GM12878 (cell line): Measurements from ENCODE around the gene GABBR2. TPM values are rescaled to one million over a fixed set of nuclear protein-coding genes. Genes with fewer than 3 reads are reported as not detected.

ENCODE experiments used
- ATAC-seq: fragments of 200-7000 bp; cut with Tn5 transposase; 3 replicates; pipeline ENCODE4 v1.9.1; 2020; ENCODE audit warnings: mild to moderate bottlenecking, moderate library complexity
- BruUV-seq: library from RNA; stranded (reverse); fragments of 400-500 nt; replicated peaks from 2 replicates; lab custom pipeline; 2021; lab: Mats Ljungman, UMichigan
- CTCF ChIA-PET: fragments of 300-600 bp; sonication (Branson Sonifier 250); formaldehyde crosslinking; extraction: SDS; loops from one replicate; lab custom pipeline; 2021; ENCODE audit warnings: inconsistent platforms; lab: Yijun Ruan, JAX
- POLR2A ChIA-PET: fragments of 350-600 bp; formaldehyde crosslinking; extraction: SDS; loops from one replicate; lab custom pipeline; 2021; ENCODE audit warnings: inconsistent platforms; lab: Charles Lee
- RAD21 ChIA-PET: fragments of 300-600 bp; sonication (Branson Sonifier 250); formaldehyde crosslinking; loops from one replicate; lab custom pipeline; 2023; ENCODE audit warnings: antibody characterized with exemption; ENCODE audit not compliant: unreplicated experiment; lab: Charles Lee
- SMC1A ChIA-PET: fragments of 300-600 bp; sonication (Branson Sonifier 250); formaldehyde crosslinking; loops from one replicate; lab custom pipeline; 2023; ENCODE audit not compliant: unreplicated experiment, uncharacterized antibody; lab: Charles Lee
- DNase-seq: peaks from one replicate; pipeline ENCODE4 v3.0.0-alpha.2; 2011; ENCODE audit warnings: low read depth, low spot score
- FAIRE-seq: peaks from 3 replicates; lab custom pipeline; 2011; peaks lifted over from hg19 to GRCh38; lab: Jason Lieb, UNC
- H2AFZ ChIP-seq: 2 replicates; pipeline ENCODE4 v1.6.0; 2011; ENCODE audit warnings: low read depth, low read length, control low read depth; ENCODE audit not compliant: control insufficient read depth
- H3K27ac ChIP-seq: 2 replicates; pipeline ENCODE4 v1.5.1; 2011; ENCODE audit warnings: control low read depth; ENCODE audit not compliant: control insufficient read depth, insufficient read depth
- H3K27me3 ChIP-seq, 2 experiments: replicated peaks in 1 of 2; 2 replicates each; pipeline versions ENCODE4 v1.6.0 to v1.6.1; 2011; ENCODE audit warnings: low read length in 1 of 2; ENCODE audit not compliant: control insufficient read depth in 2 of 2, insufficient read depth in 2 of 2
- H3K36me3 ChIP-seq, 2 experiments: 2 replicates each; pipeline ENCODE4 v1.5.1; 2011; ENCODE audit warnings: low read length in 1 of 2; ENCODE audit not compliant: control insufficient read depth in 2 of 2, insufficient read depth in 2 of 2
- H3K4me1 ChIP-seq: 2 replicates; pipeline ENCODE4 v1.6.1; 2011; ENCODE audit warnings: mild to moderate bottlenecking, low read length, moderate library complexity, mixed read lengths; ENCODE audit not compliant: control insufficient read depth, insufficient read depth
- H3K4me2 ChIP-seq: 2 replicates; pipeline ENCODE4 v1.6.0; 2011; ENCODE audit warnings: control low read depth; ENCODE audit not compliant: control insufficient read depth, insufficient read depth
- H3K4me3 ChIP-seq: fragments of 200-600 bp; sonication (generic); 2 replicates; pipeline ENCODE4 v1.5.1; 2016
- H3K79me2 ChIP-seq: 2 replicates; pipeline ENCODE4 v1.6.0; 2011; ENCODE audit warnings: low read length; ENCODE audit not compliant: control insufficient read depth, insufficient read depth
- H3K9ac ChIP-seq: 2 replicates; pipeline ENCODE4 v1.8.0; 2011; ENCODE audit warnings: low read length, control low read depth, mixed read lengths; ENCODE audit not compliant: control insufficient read depth, insufficient read depth
- H3K9me3 ChIP-seq: replicated peaks from 3 replicates; pipeline ENCODE4 v1.5.1; 2011; ENCODE audit warnings: mild to moderate bottlenecking, low read length; ENCODE audit not compliant: control insufficient read depth, insufficient read depth
- H4K20me1 ChIP-seq: 2 replicates; pipeline ENCODE4 v1.6.0; 2011; ENCODE audit not compliant: control insufficient read depth, insufficient read depth
- CHD4 ChIP-seq: fragments of 200-600 bp; sonication (generic); IDR thresholded peaks from 2 replicates; pipeline ENCODE4 v1.6.1; 2016; ENCODE audit warnings: mild to moderate bottlenecking
- ESRRA ChIP-seq: IDR thresholded peaks from 2 replicates; pipeline ENCODE4 v1.6.1; 2012; ENCODE audit warnings: mild to moderate bottlenecking, low read length, improper control_type of control experiment
- KAT2A ChIP-seq: conservative IDR thresholded peaks from 2 replicates; pipeline ENCODE4 v1.6.1; 2011; ENCODE audit warnings: low read depth, low read length; ENCODE audit not compliant: control insufficient read depth
- MEF2B ChIP-seq: fragments of 450-650 bp; IDR thresholded peaks from 2 replicates; pipeline ENCODE4 v1.6.1; 2018; ENCODE audit warnings: mild to moderate bottlenecking, moderate library complexity; ENCODE audit not compliant: partially characterized antibody, poor library complexity, severe bottlenecking
- POLR2A ChIP-seq: IDR thresholded peaks from 2 replicates; pipeline ENCODE4 v1.6.1; 2011; ENCODE audit warnings: low read depth, mild to moderate bottlenecking, low read length
- RBBP5 ChIP-seq: fragments of 200-600 bp; sonication (generic); conservative IDR thresholded peaks from 2 replicates; pipeline ENCODE4 v1.6.1; 2016
- WGBS: methylation state at CpG from one replicate; pipeline ENCODE4 v1.1.6; 2016; ENCODE audit warnings: low lambda C conversion rate; ENCODE audit not compliant: insufficient replicate concordance, insufficient coverage; ENCODE audit errors: missing lambda C conversion rate; 5-methylcytosine and 5-hydroxymethylcytosine counted together
- in situ Hi-C: fragments of 300-500 bp; cut with MboI; formaldehyde crosslinking; loops from 9 replicates; pipeline ENCODE4 v1.14.3; 2018; ENCODE audit warnings: mixed read lengths
- intact Hi-C: fragments of 100-400 bp; cut with micrococcal nuclease; formaldehyde crosslinking; loops from one replicate; pipeline ENCODE4 v1.14.2; 2022; ENCODE audit not compliant: unreplicated experiment
- polyA plus RNA-seq, 11 experiments: library from polyadenylated mRNA; depleted of rRNA in 4 of 11; unstranded in 6 of 11; stranded (reverse) in 5 of 11; fragments of >200 nt; fragmentation: Nextera tagmentation in 4 of 11; fragmentation: Illumina TruSeq in 1 of 11; extraction: Ambion mirVana in 4 of 11; extraction: Trizol in 1 of 11; gene quantifications; 1 replicate in 1 of 11; 2 replicates in 10 of 11; pipeline versions ENCODE4 v1.2.1 to v1.2.3, GENCODE V29; 2011 to 2016; ENCODE audit warnings: inconsistent platforms in 2 of 11, missing spikeins in 2 of 11, low read depth in 1 of 11
- total RNA-seq, 4 experiments: library from RNA; depleted of rRNA in 3 of 4; stranded (reverse); fragments of >200 nt in 3 of 4; fragmentation: Illumina TruSeq in 1 of 4; extraction: Trizol in 1 of 4; gene quantifications; 2 replicates each; pipeline versions ENCODE4 v1.2.1 to v1.2.3, GENCODE V29; 2013 to 2021
- TF ChIP-seq, protein P1 (sequence below): IDR thresholded peaks from 2 replicates; pipeline ENCODE4 v1.6.1; 2012; ENCODE audit warnings: low read length, inconsistent platforms

GABBR2 gene
- total and polyA plus RNA-seq, 10 of the 15 experiments (the other 5 are each of a cell fraction or from before 2014, with no cell fraction given), result 0.02 to 2.2 (median 0.06) TPM; not detected in 2

DNA sequence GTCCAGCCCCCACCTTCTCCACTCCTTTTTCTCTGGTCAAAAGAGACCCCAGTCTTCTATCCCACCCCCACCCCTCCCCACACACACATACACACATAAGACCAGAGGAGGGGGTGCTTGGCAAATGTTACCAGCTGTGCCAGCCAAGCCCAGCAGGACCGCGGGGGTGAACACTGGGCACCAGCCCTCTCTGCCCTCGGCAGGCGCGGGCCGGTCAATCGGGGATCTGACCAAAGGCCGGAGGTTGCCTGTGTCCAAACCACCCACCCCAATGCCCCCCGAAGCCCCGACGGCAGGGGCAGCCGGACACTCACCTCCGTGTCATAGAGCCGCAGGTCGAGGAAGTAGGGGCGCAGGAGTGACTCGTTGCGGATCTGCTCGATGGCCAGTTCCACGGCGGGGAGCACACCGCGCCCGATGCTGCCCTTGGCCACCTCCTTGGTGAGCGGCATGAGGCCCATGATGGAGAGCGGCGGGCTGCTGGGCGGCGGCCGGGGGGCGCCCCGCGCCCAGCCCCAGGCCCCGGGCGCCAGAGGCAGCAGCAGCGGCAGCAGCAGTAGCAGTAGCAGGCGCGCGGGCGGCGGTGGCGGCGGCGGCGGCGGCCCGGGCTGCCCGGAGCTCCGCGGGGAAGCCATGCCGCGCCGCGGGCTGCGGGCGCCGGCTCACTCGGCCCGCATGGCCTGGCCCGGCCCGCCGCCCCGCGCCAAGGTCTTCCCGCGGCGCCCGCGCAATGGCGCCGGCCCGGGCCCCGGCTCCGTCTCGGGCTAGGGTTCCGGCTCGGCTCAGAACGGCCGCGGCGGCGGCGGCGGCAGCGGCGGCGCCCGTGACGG lies 417 bp downstream of the GABBR2 start:
- Histone ChIP-seq H3K36me3 (no peaks in the 10 kb centered on the region), H3K4me3 (no peak overlapping the region), H3K9me3 (no peaks in the 10 kb centered on the region), H3K9ac (no peak overlapping the region), H4K20me1 (no peaks in the 10 kb centered on the region), H3K27me3 (peaks cover 3 to 12% of the 10 kb centered on the region in 2 experiments; a peak in 3 of 4 replicates), H3K4me2 (no peak overlapping the region), H2AFZ (no peak overlapping the region)
- ChIA-PET POLR2A (no interaction called here), RAD21 (interaction anchor here (0.7 kb wide), 1 partner anchor 472 kb away, joined by 5 read pairs; no protein-coding TSS in a partner anchor), CTCF (no interaction called here), SMC1A (no interaction called here)
- DNase-seq (no peak), ATAC-seq (no peak), FAIRE-seq (no peak)
- WGBS, result 34% methylated on average over 33 of the region's 89 CpGs
- BruUV-seq, result no TSS peak
- TF ChIP-seq KAT2A, result no peak
- TF ChIP-seq MEF2B, result no peak
- TF ChIP-seq RBBP5, result no peak
- no peak for TF ChIP-seq ESRRA
- no peak for TF ChIP-seq CHD4
- TF ChIP-seq, protein P1, sequence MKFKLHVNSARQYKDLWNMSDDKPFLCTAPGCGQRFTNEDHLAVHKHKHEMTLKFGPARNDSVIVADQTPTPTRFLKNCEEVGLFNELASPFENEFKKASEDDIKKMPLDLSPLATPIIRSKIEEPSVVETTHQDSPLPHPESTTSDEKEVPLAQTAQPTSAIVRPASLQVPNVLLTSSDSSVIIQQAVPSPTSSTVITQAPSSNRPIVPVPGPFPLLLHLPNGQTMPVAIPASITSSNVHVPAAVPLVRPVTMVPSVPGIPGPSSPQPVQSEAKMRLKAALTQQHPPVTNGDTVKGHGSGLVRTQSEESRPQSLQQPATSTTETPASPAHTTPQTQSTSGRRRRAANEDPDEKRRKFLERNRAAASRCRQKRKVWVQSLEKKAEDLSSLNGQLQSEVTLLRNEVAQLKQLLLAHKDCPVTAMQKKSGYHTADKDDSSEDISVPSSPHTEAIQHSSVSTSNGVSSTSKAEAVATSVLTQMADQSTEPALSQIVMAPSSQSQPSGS, result no peak
- TF ChIP-seq POLR2A, result no peak
- TF ChIP-seq, all 136 proteins: peak for 0
- intact Hi-C loops, result no loop called here
- H3K79me2 ChIP-seq, result no peaks in the 10 kb centered on the region
- in situ Hi-C loops, result no loop called here
- H3K4me1 ChIP-seq, result no peaks in the 10 kb centered on the region
- H3K27ac ChIP-seq, result no peak overlapping the region
